GM21528 (cell line): ENCODE results near the gene HECTD4.
A peak's percentile ranks its signal among the peaks of the same experiment; 100 is the strongest.

Experiments
- ATAC-seq: cut with Tn5 transposase; IDR thresholded peaks from one replicate; pipeline ENCODE4 v1.9.1; 2021; ENCODE audit warnings: mild to moderate bottlenecking, moderate library complexity; ENCODE audit not compliant: unreplicated experiment, low FRiP score

Gene HECTD4

GRCh38 chr12:112327209-112327938 is 54.9 kb downstream of the HECTD4 start:
- no peak for ATAC-seq

- ATAC-seq = no peak
Measured at GRCh38 chr12:112325622-112326207, 56.5 kb downstream of the HECTD4 start.

- no peak for ATAC-seq
Measured at GRCh38 chr12:112325157-112325556, 57.1 kb downstream of the HECTD4 start.

- ATAC-seq = no peak
Measured at GRCh38 chr12:112322882-112323547, 59.2 kb downstream of the HECTD4 start.

DNA sequence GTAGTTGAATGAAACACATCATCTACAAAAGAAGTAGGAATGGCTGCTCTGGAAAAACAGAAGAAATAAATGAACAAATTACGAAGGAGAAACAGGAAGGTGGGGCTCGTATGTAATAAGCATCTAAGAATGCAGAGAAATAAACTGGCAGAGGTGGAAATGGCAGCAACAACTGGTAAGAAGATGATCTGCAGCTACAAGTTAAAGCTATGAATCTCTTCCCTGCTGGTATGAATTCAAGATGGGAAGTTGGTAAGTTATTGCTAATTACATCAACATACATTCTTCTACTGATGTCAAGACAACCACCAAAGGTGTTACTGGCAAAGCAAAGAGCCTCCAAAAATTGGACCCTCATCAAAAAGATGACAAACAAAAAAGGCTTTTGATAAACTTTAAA is 59.8 kb downstream of the HECTD4 start:
- ATAC-seq = no peak

GRCh38 chr12:112321245-112321644 is 61.0 kb downstream of the HECTD4 start:
- no peak for ATAC-seq

DNA sequence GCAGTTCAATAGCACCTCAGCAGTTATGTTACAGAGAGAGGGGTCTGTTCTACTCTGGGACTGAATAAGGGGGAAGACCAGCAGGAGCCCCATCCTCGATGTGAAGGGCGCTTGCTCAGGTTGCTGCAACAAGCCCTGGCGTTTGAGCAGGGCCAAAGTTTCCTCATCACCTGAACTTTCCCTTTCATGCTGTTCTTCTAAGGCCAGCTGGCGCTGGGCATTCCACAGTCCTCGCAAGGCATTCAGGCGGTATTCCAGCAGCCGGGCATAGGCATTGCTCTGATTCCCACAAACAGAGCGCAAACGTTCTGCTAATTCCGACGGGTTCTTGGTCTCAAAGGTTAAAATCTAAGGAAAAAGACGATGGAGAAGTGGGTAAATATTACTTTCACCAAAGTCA is 62.8 kb downstream of the HECTD4 start:
- ATAC-seq = no peak

GRCh38 chr12:112317481-112317880 is 64.8 kb downstream of the HECTD4 start:
- no peak for ATAC-seq

- ATAC-seq = no peak
Measured at GRCh38 chr12:112314981-112315380, 67.2 kb downstream of the HECTD4 start.

DNA sequence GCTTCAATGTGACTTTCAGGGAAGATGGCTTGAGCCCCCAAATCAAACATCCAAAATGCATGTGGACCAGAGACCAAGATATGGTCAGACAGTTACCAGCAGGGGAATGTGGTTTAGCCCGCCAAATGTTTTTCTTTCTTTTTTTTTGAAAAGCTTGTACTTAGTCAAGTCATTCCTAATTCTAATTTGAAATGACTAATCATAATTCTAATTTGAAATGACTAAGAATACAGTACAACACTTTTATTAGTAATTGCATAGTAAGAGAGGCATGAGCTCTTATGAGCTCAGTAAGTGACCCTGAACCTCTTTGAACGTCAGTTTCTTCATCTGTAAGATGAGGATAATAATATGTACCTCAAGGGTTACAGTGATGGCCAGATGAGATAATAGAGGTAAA is 72.4 kb downstream of the HECTD4 start:
- ATAC-seq = no peak

- ATAC-seq = no peak
Measured at GRCh38 chr12:112308652-112309051, 73.6 kb downstream of the HECTD4 start.

GRCh38 chr12:112308161-112308560 is 74.1 kb downstream of the HECTD4 start:
- no peak for ATAC-seq

- no peak for ATAC-seq
Measured at GRCh38 chr12:112307317-112308011, 74.8 kb downstream of the HECTD4 start.

DNA sequence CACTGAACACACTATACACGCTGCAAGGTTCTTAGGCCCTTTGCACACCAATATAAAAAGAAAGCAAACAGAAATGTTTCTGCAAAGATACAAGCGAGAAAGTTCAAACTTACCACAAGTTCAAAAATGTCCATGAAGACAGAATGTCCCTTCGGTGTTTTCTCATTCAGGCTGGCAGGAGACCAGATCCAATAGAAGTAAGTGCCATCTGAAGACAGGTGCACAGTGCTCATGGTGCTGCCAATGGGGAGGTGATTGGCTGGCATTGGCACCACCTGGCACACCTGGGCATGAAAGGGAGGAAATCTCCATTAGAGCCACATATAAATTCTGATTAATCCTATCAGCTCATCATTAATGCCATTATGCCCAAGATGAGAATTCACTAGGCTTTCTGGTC is 76.3 kb downstream of the HECTD4 start:
- ATAC-seq = no peak

DNA sequence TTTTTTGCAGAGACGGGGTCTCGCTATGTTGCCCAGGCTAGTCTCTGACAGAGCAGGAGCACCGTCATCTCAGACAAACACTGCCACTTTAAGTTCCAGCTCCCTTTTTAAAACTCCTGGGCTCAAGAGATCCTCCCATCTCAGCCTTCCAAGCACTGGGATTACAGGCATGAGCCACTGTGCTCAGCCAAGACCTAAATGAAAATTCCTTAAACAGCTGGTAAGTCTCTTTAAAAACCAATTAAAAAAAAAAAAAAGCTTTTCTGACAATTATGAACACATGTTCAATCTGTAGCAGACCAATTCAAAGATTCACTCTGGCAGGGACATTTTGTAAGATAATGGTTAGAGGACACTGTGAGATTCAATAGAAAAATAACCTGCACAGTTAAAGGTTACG is 77.8 kb downstream of the HECTD4 start:
- ATAC-seq = no peak

DNA sequence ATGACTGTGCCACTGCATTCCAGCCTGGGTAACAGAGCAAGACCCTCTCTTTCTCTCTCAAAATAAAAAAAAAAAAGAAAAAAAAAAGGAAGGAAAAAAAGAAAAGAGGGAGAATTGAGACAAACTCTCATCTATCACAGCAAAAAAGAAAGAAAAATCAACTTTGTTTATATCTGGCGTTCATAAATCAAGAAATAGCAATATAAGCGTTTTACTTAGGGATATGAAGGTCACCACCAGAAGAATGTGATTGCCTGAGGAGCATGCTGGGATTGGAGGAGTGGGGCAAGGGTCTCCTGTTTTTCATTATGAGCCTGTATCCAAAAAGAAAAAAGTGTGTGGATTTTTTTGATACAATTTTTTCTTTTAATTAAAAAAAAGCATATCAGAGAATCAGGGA is 78.4 kb downstream of the HECTD4 start:
- no peak for ATAC-seq

DNA sequence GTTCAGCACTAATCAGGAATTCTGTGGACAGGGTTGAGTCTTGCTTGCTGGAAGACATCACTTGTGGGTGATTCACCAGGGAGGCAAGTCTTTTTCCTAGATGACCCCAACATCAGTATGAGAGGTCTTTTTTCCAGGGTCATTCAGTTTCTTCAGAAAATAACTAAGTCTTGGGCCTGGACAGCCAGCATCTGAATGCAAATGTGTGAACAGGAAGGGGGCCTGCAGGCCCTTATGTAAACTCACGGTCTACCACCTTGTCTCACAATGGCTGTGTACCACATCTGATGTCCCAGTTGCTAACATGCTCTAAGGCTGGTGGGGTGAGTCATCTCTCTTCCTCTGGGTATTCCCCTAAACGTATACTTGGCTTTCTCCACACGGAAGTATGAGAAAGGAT is 79.2 kb downstream of the HECTD4 start:
- ATAC-seq = peak; percentile 95

GRCh38 chr12:112299704-112300103 is 82.5 kb downstream of the HECTD4 start:
- no peak for ATAC-seq

DNA sequence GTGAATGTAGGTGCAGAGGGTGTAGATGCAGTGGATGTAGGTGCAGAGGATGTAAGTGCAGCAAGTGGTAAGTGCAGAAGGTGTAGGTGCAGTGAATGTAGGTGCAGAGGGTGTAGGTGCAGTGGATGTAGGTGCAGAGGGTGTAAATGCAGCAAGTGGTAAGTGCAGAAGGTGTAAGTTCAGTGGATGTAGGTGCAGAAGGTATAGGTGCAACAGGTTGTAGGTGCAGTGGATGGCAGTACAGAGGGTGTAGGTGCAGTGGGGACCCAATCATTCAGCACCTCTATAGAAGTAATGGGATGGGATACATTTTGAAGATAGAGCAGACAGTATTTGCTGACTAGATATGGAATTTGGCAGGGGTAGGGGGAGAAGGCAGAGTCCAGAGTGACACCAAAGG is 85.0 kb downstream of the HECTD4 start:
- ATAC-seq = no peak

GRCh38 chr12:112296183-112296582 is 86.0 kb downstream of the HECTD4 start:
- ATAC-seq = no peak

DNA sequence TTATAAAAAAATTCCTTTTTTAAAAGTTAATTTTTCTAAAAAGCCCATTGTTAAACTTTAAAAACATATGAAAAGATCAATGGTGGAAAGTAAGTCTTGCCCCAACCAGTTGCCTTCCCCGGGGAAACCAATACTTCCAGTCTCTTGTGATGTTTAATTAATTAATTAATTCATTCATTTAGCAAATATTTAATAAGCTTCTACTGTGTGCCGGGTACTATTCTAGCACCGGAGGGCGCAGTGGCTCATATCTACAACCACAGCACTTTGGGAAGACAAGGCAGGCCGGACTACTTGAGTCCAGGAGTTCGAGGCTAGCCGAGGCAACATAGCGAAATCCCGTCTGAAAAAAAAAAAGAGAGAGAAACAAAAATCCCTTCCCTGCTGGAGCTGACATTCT is 87.4 kb downstream of the HECTD4 start:
- no peak for ATAC-seq
